KMS-11 (cell line): ENCODE data around the gene IFNGR2.

Experiments
- H2AFZ ChIP-seq: fragments of 200-600 bp; sonication (generic); 2 replicates; pipeline ENCODE4 v1.6.1; 2016; ENCODE audit warnings: antibody characterized with exemption, mixed run types, low read depth
- H3K27ac ChIP-seq: fragments of 200-600 bp; sonication (generic); 2 replicates; pipeline ENCODE4 v1.6.1; 2016; ENCODE audit warnings: mild to moderate bottlenecking, mixed run types
- H3K27me3 ChIP-seq: fragments of 200-600 bp; sonication (generic); 2 replicates; pipeline ENCODE4 v1.6.1; 2017; ENCODE audit warnings: mild to moderate bottlenecking, low read depth, mixed run types, moderate library complexity; ENCODE audit not compliant: insufficient read depth
- H3K36me3 ChIP-seq: fragments of 200-600 bp; sonication (generic); 2 replicates; pipeline ENCODE4 v1.6.1; 2017; ENCODE audit warnings: mild to moderate bottlenecking, mixed run types; ENCODE audit not compliant: insufficient read depth
- H3K4me1 ChIP-seq: fragments of 200-600 bp; sonication (generic); 2 replicates; pipeline ENCODE4 v1.6.1; 2016; ENCODE audit warnings: mild to moderate bottlenecking, low read depth, mixed run types; ENCODE audit not compliant: poor library complexity, severe bottlenecking
- H3K4me2 ChIP-seq: fragments of 200-600 bp; sonication (generic); 2 replicates; pipeline ENCODE4 v1.7.0; 2016; ENCODE audit warnings: mild to moderate bottlenecking, mixed run types
- H3K4me3 ChIP-seq: fragments of 200-600 bp; sonication (generic); IDR thresholded peaks from 2 replicates; pipeline ENCODE4 v1.6.1; 2017; ENCODE audit warnings: low read depth, low read length, mixed read lengths; ENCODE audit not compliant: insufficient read depth
- H3K79me2 ChIP-seq: fragments of 200-600 bp; sonication (generic); 2 replicates; pipeline ENCODE4 v1.6.1; 2016; ENCODE audit warnings: low read depth, mixed run types; ENCODE audit not compliant: insufficient read depth
- H3K9ac ChIP-seq: fragments of 200-600 bp; sonication (generic); 2 replicates; pipeline ENCODE4 v1.6.1; 2016; ENCODE audit warnings: mild to moderate bottlenecking, mixed run types
- H4K20me1 ChIP-seq: fragments of 200-600 bp; sonication (generic); 2 replicates; pipeline ENCODE4 v1.6.1; 2016; ENCODE audit warnings: mild to moderate bottlenecking, mixed run types; ENCODE audit not compliant: insufficient read depth
- CTCF ChIP-seq: fragments of 200-600 bp; sonication (generic); conservative IDR thresholded peaks from 2 replicates; pipeline ENCODE4 v1.6.1; 2017; ENCODE audit warnings: low read depth, mild to moderate bottlenecking, antibody characterized with exemption, low read length, moderate library complexity, mixed read lengths

Gene IFNGR2

DNA sequence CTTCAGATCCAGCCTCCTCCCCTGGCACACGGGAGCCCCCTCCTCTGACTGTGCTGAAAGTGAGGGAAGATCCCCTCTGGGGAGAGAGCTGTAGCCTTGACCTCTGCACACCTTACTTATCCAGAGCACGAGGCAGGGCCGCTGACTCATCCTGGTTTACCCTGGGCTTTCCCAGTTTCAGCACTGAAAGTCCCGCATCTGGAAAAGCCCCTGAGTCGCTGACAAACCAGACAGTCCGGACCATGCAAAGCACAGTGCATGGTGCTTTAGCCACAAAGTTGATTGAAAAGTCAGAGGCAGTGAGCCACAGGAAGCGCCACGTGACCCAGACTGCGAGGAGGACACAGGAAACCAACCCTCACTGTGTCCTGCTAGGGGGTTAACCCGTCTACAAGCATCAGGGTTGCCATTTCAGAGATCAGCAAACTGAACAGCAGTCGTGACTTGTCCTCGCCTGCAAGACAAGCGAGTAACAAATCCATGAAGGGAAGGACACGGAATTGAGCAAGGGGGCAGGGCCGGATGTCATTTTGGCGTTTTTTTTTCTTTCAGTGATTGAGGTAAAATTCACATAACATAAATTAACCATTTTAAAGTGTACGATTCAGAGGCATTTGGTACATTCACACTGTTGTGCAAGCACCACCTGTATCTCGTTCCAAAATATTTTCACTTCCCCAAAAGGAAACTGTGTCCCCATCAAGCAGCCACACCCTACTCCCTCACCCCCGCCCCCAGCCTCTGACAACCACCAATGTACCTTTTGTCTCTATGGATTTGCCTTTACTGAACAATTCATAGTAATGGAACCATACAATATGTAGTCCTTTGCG lies 19.9 kb upstream of the IFNGR2 start:
- H2AFZ ChIP-seq = peak overlapping the region; percentile 99
- peak overlapping the region; percentile 78 for H3K27ac ChIP-seq
- no peak for TF ChIP-seq CTCF
- H3K4me2 ChIP-seq = peak overlapping the region; percentile 96
- no peaks in the 10 kb centered on the region for H4K20me1 ChIP-seq
- H3K36me3 ChIP-seq = no peaks in the 10 kb centered on the region
- H3K4me1 ChIP-seq = peaks cover 40% of the 10 kb centered on the region
- no peaks in the 10 kb centered on the region for H3K27me3 ChIP-seq
- H3K4me3 ChIP-seq = no peak overlapping the region
- peak overlapping the region; percentile 67 for H3K9ac ChIP-seq
- H3K79me2 ChIP-seq = no peaks in the 10 kb centered on the region

DNA sequence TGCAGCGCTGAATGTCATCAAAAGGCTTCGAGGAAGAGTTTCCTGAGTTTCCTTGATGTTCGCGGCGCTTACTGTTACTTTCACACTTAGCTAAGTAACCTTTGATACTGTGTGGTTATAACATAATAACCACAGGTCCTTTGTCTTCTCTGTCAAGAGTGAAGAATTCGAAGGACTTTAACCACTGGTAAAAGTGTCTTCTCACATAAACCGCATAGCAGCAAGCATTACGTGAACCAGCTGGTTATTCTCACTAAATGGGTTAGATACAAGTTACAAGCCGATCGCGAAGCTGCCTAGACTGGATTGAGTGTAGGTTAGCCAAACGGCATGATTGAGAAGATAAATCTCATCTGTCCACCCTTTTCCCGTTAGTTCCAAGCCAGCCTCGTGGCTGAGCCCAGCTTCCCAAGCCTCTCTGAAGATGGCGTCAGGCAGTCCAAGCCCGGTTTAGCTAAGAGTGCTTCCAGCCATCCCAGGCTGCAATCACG lies 18.3 kb upstream of the IFNGR2 start:
- TF ChIP-seq CTCF = no peak
- H2AFZ ChIP-seq = no peak overlapping the region

GRCh38 chr21:33386222-33386784 lies 16.9 kb upstream of the IFNGR2 start:
- Histone ChIP-seq H3K36me3 (no peaks in the 10 kb centered on the region), H3K4me2 (no peak overlapping the region), H3K27ac (no peak overlapping the region), H3K4me3 (no peak overlapping the region), H3K4me1 (peaks cover 25% of the 10 kb centered on the region), H4K20me1 (no peaks in the 10 kb centered on the region), H3K9ac (no peak overlapping the region), H3K27me3 (no peaks in the 10 kb centered on the region), H2AFZ (no peak overlapping the region), H3K79me2 (no peaks in the 10 kb centered on the region)
- 0 out of 2 replicates have a peak, but pooled peaks have one; percentile 16 for TF ChIP-seq CTCF

More for the DNA sequence above, 18.3 kb upstream of the IFNGR2 start:
- Histone ChIP-seq H3K9ac (no peak overlapping the region), H3K4me1 (peaks cover 38% of the 10 kb centered on the region), H3K4me3 (no peak overlapping the region), H3K27ac (no peak overlapping the region), H3K27me3 (no peaks in the 10 kb centered on the region), H3K36me3 (no peaks in the 10 kb centered on the region), H3K79me2 (no peaks in the 10 kb centered on the region), H3K4me2 (peak overlapping the region; percentile 96; the same call in 1 of the 2 replicates), H4K20me1 (no peaks in the 10 kb centered on the region)

DNA sequence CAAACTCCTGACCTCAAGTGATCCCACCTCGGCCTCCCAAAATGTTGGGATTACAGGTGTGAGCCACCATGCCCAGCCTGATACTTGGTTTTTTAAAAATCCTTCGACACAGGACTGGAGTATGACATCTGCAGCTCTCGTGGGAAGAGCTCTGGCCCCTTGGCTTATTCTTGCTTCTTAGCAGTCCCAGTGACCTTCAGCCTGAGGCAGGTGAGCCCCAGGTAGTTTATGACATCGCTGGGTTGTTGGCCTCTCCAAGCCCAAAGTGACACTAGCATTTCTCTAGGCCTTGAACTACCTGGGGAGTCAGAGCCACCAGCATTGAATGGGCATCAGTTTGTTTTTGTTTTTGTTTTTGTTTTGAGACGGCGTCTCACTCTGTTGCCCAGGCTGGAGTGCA lies 15.9 kb upstream of the IFNGR2 start:
- Histone ChIP-seq H3K9ac (no peak overlapping the region), H3K4me1 (peaks cover 24% of the 10 kb centered on the region), H2AFZ (no peak overlapping the region), H3K4me3 (no peak overlapping the region), H3K27me3 (0 out of 2 replicates have a peak, but pooled peaks cover 2% of the 10 kb centered on the region), H3K4me2 (no peak overlapping the region), H3K79me2 (no peaks in the 10 kb centered on the region), H3K36me3 (no peaks in the 10 kb centered on the region), H4K20me1 (no peaks in the 10 kb centered on the region), H3K27ac (no peak overlapping the region)
- no peak for TF ChIP-seq CTCF
